ENCODE results near the gene ZFR.

The ZFR gene

GRCh38 chr5:32426440-32427151 is 17.9 kb downstream of the ZFR start:
- no peak for TF ChIP-seq TAF1 (IDR thresholded peaks at IDR 0.05; ENCODE audit: borderline replicate concordance, insufficient read depth, low read length)
- no peak for TF ChIP-seq SIN3A (IDR thresholded peaks at IDR 0.05; ENCODE audit: borderline replicate concordance, insufficient read depth, low read length)
- TF ChIP-seq, protein P1, sequence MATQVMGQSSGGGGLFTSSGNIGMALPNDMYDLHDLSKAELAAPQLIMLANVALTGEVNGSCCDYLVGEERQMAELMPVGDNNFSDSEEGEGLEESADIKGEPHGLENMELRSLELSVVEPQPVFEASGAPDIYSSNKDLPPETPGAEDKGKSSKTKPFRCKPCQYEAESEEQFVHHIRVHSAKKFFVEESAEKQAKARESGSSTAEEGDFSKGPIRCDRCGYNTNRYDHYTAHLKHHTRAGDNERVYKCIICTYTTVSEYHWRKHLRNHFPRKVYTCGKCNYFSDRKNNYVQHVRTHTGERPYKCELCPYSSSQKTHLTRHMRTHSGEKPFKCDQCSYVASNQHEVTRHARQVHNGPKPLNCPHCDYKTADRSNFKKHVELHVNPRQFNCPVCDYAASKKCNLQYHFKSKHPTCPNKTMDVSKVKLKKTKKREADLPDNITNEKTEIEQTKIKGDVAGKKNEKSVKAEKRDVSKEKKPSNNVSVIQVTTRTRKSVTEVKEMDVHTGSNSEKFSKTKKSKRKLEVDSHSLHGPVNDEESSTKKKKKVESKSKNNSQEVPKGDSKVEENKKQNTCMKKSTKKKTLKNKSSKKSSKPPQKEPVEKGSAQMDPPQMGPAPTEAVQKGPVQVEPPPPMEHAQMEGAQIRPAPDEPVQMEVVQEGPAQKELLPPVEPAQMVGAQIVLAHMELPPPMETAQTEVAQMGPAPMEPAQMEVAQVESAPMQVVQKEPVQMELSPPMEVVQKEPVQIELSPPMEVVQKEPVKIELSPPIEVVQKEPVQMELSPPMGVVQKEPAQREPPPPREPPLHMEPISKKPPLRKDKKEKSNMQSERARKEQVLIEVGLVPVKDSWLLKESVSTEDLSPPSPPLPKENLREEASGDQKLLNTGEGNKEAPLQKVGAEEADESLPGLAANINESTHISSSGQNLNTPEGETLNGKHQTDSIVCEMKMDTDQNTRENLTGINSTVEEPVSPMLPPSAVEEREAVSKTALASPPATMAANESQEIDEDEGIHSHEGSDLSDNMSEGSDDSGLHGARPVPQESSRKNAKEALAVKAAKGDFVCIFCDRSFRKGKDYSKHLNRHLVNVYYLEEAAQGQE (IDR thresholded peaks at IDR 0.05; ENCODE audit: insufficient read depth in 1 of 2, low read depth in 2 of 2, low read length in 2 of 2), result no peak
- TF ChIP-seq FOXP2 (optimal IDR thresholded peaks at IDR 0.05; ENCODE audit: borderline replicate concordance, extremely low read depth, extremely low read length, insufficient read depth), result no peak
- TF ChIP-seq POLR2AphosphoS5 (IDR thresholded peaks at IDR 0.05; ENCODE audit: low read depth, low read length), result no peak

DNA sequence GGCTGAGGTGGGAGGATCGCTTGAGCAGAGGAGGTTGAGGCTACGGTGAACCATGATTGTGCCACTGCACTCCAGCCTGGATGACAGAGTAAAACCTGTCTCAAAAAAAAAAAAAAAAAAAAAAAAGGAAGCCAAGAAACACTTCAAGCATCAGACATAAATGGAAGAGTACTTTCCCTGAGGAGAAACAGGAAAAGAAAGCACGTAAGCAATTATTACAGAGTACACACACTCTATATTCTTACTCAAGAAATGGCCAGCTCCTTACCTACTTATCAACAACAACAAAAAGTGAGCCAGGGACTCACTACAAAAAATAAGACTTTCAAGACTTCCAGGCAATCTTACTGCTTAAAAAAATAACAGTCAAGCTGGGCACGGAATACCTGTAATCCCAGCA is 21.8 kb downstream of the ZFR start:
- TF ChIP-seq, protein P1 (IDR thresholded peaks at IDR 0.05; ENCODE audit: insufficient read depth in 1 of 2, low read depth in 2 of 2, low read length in 2 of 2), result no peak
- TF ChIP-seq TAF1 (IDR thresholded peaks at IDR 0.05; ENCODE audit: borderline replicate concordance, insufficient read depth, low read length), result no peak
- TF ChIP-seq SIN3A (IDR thresholded peaks at IDR 0.05; ENCODE audit: borderline replicate concordance, insufficient read depth, low read length), result no peak
- no peak for TF ChIP-seq POLR2AphosphoS5 (IDR thresholded peaks at IDR 0.05; ENCODE audit: low read depth, low read length)
- no peak for TF ChIP-seq FOXP2 (optimal IDR thresholded peaks at IDR 0.05; ENCODE audit: borderline replicate concordance, extremely low read depth, extremely low read length, insufficient read depth)

DNA sequence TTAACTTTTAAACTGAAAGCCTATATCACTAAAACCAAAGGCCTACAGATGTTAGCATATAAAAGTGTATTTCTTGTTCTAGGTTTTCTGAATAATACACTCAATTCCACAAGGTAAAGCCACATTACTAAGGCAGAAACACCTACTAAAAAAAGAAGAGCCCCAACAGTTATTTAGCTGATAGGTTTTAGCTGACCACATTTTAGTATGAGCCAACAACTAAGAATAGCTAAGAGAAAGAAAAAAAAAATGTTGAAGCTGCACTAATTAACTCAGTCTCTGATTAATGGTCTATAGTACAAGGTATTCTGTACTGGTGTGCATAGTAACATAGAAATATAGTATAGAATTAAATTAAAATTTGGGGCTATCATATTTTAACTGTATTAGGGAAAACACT is 23.5 kb downstream of the ZFR start:
- TF ChIP-seq, protein P1 (IDR thresholded peaks at IDR 0.05; ENCODE audit: insufficient read depth in 1 of 2, low read depth in 2 of 2, low read length in 2 of 2), result no peak
- TF ChIP-seq FOXP2 (optimal IDR thresholded peaks at IDR 0.05; ENCODE audit: borderline replicate concordance, extremely low read depth, extremely low read length, insufficient read depth) (no peak), POLR2AphosphoS5 (IDR thresholded peaks at IDR 0.05; ENCODE audit: low read depth, low read length) (no peak), SIN3A (IDR thresholded peaks at IDR 0.05; ENCODE audit: borderline replicate concordance, insufficient read depth, low read length) (no peak), TAF1 (IDR thresholded peaks at IDR 0.05; ENCODE audit: borderline replicate concordance, insufficient read depth, low read length) (no peak)

DNA sequence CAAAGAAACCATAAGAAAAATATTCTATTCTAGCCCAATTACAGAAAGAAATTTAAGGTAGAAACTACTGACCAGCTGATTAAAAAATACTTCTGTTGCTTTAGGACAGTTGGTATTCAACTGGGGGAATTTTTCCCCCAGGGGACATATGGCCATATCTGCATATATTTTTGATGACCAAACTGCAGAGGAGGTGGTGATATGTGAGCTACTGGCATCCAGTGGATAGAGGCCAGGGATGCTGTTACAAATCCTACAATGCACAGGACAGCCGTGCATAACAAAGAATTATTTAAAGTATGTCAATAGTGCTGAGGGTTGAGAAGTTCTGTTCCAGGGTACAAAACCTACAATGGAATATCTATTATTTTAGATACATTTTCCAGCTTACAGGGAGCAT is 24.0 kb downstream of the ZFR start:
- TF ChIP-seq POLR2AphosphoS5 (IDR thresholded peaks at IDR 0.05; ENCODE audit: low read depth, low read length) (no peak), FOXP2 (optimal IDR thresholded peaks at IDR 0.05; ENCODE audit: borderline replicate concordance, extremely low read depth, extremely low read length, insufficient read depth) (no peak), SIN3A (IDR thresholded peaks at IDR 0.05; ENCODE audit: borderline replicate concordance, insufficient read depth, low read length) (no peak), TAF1 (IDR thresholded peaks at IDR 0.05; ENCODE audit: borderline replicate concordance, insufficient read depth, low read length) (no peak)
- TF ChIP-seq, protein P1 (IDR thresholded peaks at IDR 0.05; ENCODE audit: insufficient read depth in 1 of 2, low read depth in 2 of 2, low read length in 2 of 2), result no peak
